H1 (cell line): ENCODE measurements around the gene UGT2B7. TPM values are rescaled to one million over a fixed set of nuclear protein-coding genes. Genes with fewer than 3 reads are reported as not detected.

ENCODE experiments used
- CTCF ChIP-seq, 3 experiments: IDR thresholded peaks; 1 replicate in 2 of 3; 2 replicates in 1 of 3; pipeline versions ENCODE4 v1.5.1 to v1.6.1; 2011; ENCODE audit warnings: low read length in 3 of 3, mild to moderate bottlenecking in 3 of 3, inconsistent platforms in 2 of 3, low read depth in 1 of 3, moderate library complexity in 1 of 3; ENCODE audit not compliant: insufficient read depth in 1 of 3; ENCODE audit errors: control extremely low read depth in 1 of 3
- PHF8 ChIP-seq: fragments of 200-600 bp; sonication (generic); conservative IDR thresholded peaks from 2 replicates; pipeline ENCODE4 v1.7.1; 2012; ENCODE audit warnings: low read depth, mild to moderate bottlenecking, inconsistent platforms, low read length, moderate library complexity
- POU5F1 ChIP-seq: IDR thresholded peaks from 2 replicates; pipeline ENCODE4 v1.6.1; 2011; ENCODE audit warnings: low read depth, mild to moderate bottlenecking, low read length, moderate library complexity
- SP4 ChIP-seq: IDR thresholded peaks from 2 replicates; pipeline ENCODE4 v1.6.1; 2012; ENCODE audit warnings: low read length, inconsistent platforms
- polyA plus RNA-seq, 7 experiments: library from polyadenylated mRNA; depleted of rRNA in 3 of 7; stranded (reverse) in 5 of 7; unstranded in 2 of 7; fragments of >200 nt in 5 of 7; fragments of 200-250 nt in 2 of 7; gene quantifications; 1 replicate in 5 of 7; 2 replicates in 1 of 7; 4 replicates in 1 of 7; pipeline versions ENCODE4 v1.2.1 to v1.2.3, GENCODE V29; 2011 to 2013; ENCODE audit warnings: missing spikeins in 2 of 7, mixed read lengths in 2 of 7
- total RNA-seq: library from RNA; stranded (reverse); fragmentation: NEBNext Ultra II Directional; extraction: Animal tissue kit (Norgen Biotek cat#: 25700); gene quantifications from 2 replicates; pipeline ENCODE4 v1.2.1, GENCODE V29; 2021
- TF ChIP-seq, protein P1 (sequence below): fragments of 300-600 bp; sonication (generic); IDR thresholded peaks from 2 replicates; pipeline ENCODE4 v1.7.1; 2012; ENCODE audit warnings: low read length, moderate library complexity, mild to moderate bottlenecking, inconsistent platforms; ENCODE audit not compliant: insufficient replicate concordance

UGT2B7 gene
- total and polyA plus RNA-seq, 2 of the 8 experiments (the other 6 are each of a cell fraction or from before 2014, with no cell fraction given), result not detected

DNA sequence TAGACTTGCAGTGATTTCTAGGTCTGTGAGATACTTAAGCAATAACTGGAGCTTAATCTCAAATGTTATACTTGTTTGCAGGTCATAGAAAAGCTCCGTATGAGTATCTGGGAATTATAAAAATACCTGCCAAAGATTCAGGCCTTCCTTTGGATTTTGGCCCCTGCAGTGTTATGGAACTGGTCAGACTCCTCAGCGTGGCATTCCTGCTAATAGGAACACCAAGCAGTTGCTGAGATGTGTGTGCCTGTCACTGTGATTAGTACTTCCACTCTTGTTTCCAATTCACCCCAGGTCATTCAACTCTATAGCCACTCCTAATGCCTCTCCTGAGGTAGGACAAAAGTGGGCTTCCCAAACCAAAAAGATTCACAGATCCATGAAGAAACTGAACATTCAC, 7.8 kb upstream of the UGT2B7 start (continued):
- TF ChIP-seq, protein P1, sequence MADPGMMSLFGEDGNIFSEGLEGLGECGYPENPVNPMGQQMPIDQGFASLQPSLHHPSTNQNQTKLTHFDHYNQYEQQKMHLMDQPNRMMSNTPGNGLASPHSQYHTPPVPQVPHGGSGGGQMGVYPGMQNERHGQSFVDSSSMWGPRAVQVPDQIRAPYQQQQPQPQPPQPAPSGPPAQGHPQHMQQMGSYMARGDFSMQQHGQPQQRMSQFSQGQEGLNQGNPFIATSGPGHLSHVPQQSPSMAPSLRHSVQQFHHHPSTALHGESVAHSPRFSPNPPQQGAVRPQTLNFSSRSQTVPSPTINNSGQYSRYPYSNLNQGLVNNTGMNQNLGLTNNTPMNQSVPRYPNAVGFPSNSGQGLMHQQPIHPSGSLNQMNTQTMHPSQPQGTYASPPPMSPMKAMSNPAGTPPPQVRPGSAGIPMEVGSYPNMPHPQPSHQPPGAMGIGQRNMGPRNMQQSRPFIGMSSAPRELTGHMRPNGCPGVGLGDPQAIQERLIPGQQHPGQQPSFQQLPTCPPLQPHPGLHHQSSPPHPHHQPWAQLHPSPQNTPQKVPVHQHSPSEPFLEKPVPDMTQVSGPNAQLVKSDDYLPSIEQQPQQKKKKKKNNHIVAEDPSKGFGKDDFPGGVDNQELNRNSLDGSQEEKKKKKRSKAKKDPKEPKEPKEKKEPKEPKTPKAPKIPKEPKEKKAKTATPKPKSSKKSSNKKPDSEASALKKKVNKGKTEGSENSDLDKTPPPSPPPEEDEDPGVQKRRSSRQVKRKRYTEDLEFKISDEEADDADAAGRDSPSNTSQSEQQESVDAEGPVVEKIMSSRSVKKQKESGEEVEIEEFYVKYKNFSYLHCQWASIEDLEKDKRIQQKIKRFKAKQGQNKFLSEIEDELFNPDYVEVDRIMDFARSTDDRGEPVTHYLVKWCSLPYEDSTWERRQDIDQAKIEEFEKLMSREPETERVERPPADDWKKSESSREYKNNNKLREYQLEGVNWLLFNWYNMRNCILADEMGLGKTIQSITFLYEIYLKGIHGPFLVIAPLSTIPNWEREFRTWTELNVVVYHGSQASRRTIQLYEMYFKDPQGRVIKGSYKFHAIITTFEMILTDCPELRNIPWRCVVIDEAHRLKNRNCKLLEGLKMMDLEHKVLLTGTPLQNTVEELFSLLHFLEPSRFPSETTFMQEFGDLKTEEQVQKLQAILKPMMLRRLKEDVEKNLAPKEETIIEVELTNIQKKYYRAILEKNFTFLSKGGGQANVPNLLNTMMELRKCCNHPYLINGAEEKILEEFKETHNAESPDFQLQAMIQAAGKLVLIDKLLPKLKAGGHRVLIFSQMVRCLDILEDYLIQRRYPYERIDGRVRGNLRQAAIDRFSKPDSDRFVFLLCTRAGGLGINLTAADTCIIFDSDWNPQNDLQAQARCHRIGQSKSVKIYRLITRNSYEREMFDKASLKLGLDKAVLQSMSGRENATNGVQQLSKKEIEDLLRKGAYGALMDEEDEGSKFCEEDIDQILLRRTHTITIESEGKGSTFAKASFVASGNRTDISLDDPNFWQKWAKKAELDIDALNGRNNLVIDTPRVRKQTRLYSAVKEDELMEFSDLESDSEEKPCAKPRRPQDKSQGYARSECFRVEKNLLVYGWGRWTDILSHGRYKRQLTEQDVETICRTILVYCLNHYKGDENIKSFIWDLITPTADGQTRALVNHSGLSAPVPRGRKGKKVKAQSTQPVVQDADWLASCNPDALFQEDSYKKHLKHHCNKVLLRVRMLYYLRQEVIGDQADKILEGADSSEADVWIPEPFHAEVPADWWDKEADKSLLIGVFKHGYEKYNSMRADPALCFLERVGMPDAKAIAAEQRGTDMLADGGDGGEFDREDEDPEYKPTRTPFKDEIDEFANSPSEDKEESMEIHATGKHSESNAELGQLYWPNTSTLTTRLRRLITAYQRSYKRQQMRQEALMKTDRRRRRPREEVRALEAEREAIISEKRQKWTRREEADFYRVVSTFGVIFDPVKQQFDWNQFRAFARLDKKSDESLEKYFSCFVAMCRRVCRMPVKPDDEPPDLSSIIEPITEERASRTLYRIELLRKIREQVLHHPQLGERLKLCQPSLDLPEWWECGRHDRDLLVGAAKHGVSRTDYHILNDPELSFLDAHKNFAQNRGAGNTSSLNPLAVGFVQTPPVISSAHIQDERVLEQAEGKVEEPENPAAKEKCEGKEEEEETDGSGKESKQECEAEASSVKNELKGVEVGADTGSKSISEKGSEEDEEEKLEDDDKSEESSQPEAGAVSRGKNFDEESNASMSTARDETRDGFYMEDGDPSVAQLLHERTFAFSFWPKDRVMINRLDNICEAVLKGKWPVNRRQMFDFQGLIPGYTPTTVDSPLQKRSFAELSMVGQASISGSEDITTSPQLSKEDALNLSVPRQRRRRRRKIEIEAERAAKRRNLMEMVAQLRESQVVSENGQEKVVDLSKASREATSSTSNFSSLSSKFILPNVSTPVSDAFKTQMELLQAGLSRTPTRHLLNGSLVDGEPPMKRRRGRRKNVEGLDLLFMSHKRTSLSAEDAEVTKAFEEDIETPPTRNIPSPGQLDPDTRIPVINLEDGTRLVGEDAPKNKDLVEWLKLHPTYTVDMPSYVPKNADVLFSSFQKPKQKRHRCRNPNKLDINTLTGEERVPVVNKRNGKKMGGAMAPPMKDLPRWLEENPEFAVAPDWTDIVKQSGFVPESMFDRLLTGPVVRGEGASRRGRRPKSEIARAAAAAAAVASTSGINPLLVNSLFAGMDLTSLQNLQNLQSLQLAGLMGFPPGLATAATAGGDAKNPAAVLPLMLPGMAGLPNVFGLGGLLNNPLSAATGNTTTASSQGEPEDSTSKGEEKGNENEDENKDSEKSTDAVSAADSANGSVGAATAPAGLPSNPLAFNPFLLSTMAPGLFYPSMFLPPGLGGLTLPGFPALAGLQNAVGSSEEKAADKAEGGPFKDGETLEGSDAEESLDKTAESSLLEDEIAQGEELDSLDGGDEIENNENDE, result no peak
- no peak for TF ChIP-seq SP4
- no peak for TF ChIP-seq PHF8
- TF ChIP-seq POU5F1, result no peak
- no peak for TF ChIP-seq CTCF (IDR thresholded peaks at IDR 0.05; ENCODE audit: control extremely low read depth in 1 of 3, insufficient read depth in 1 of 3, low read depth in 1 of 3, low read length in 3 of 3)
- TF ChIP-seq, all 59 proteins: peak for 0
